PC-3 (cell line): ENCODE measurements around the gene KCNN4. TPM values are rescaled to one million over a fixed set of nuclear protein-coding genes. Genes with fewer than 3 reads are reported as not detected.

Source experiments
- ATAC-seq: fragments of 200-7000 bp; cut with Tn5 transposase; 2 replicates; pipeline ENCODE4 v1.9.1; 2020; ENCODE audit warnings: mild to moderate bottlenecking, moderate library complexity
- BruUV-seq: library from RNA; stranded (reverse); fragments of 400-500 nt; replicated peaks from 2 replicates; lab custom pipeline; 2021; lab: Mats Ljungman, UMichigan
- CTCF ChIA-PET: fragments of 300-600 bp; sonication (Branson Sonifier 250); formaldehyde crosslinking; loops from one replicate; lab custom pipeline; 2022; ENCODE audit warnings: antibody characterized with exemption; lab: Charles Lee
- POLR2A ChIA-PET: fragments of 300-600 bp; sonication (Branson Sonifier 250); formaldehyde crosslinking; loops from one replicate; lab custom pipeline; 2022; ENCODE audit warnings: antibody characterized with exemption; ENCODE audit not compliant: unreplicated experiment; lab: Charles Lee
- DNase-seq: peaks from one replicate; pipeline ENCODE4 v3.0.0-alpha.2; 2015
- H2AFZ ChIP-seq: fragments of 300-600 bp; sonication (generic); 2 replicates; pipeline ENCODE4 v1.6.0; 2016; ENCODE audit warnings: antibody characterized with exemption, low read length
- H3F3A ChIP-seq: fragments of 300-600 bp; sonication (generic); one replicate; pipeline ENCODE4 v1.6.0; 2017; ENCODE audit warnings: antibody characterized with exemption, low read length, control low read depth, mild to moderate bottlenecking; ENCODE audit not compliant: unreplicated experiment
- H3K27ac ChIP-seq: fragments of 300-600 bp; sonication (generic); 2 replicates; pipeline ENCODE4 v1.5.1; 2016; ENCODE audit warnings: mild to moderate bottlenecking, low read length
- H3K27me3 ChIP-seq: fragments of 300-600 bp; sonication (generic); 2 replicates; pipeline ENCODE4 v1.6.1; 2016; ENCODE audit warnings: low read length, mixed read lengths
- H3K36me3 ChIP-seq: fragments of 300-600 bp; sonication (generic); 2 replicates; pipeline ENCODE4 v1.6.1; 2016; ENCODE audit warnings: low read depth, mixed run types, low read length, mixed read lengths
- H3K4me1 ChIP-seq: fragments of 300-600 bp; sonication (generic); 2 replicates; pipeline ENCODE4 v1.5.1; 2016; ENCODE audit warnings: low read length; ENCODE audit not compliant: insufficient read depth
- H3K4me2 ChIP-seq: fragments of 300-600 bp; sonication (generic); 2 replicates; pipeline ENCODE4 v1.6.0; 2016; ENCODE audit warnings: low read length
- H3K4me3 ChIP-seq: fragments of 300-600 bp; sonication (generic); 2 replicates; pipeline ENCODE4 v1.5.1; 2016; ENCODE audit warnings: mild to moderate bottlenecking, low read length, mixed read lengths
- H3K79me2 ChIP-seq: fragments of 300-600 bp; sonication (generic); 2 replicates; pipeline ENCODE4 v1.6.1; 2017; ENCODE audit warnings: low read length, mixed read lengths
- H3K9ac ChIP-seq: fragments of 300-600 bp; sonication (generic); 2 replicates; pipeline ENCODE4 v1.6.0; 2016; ENCODE audit warnings: mild to moderate bottlenecking, low read length
- H3K9me2 ChIP-seq: fragments of 300-600 bp; sonication (generic); replicated peaks from 2 replicates; pipeline ENCODE4 v1.6.1; 2016; ENCODE audit warnings: mixed run types, low read length, mixed read lengths
- H3K9me3 ChIP-seq: fragments of 300-600 bp; sonication (generic); 2 replicates; pipeline ENCODE4 v1.6.1; 2016; ENCODE audit warnings: low read length, mixed read lengths
- H4K20me1 ChIP-seq: fragments of 300-600 bp; sonication (generic); 2 replicates; pipeline ENCODE4 v1.6.1; 2016; ENCODE audit warnings: low read length, mixed read lengths
- CTCF ChIP-seq: fragments of 300-600 bp; sonication (generic); conservative IDR thresholded peaks from 2 replicates; pipeline ENCODE4 v1.5.1; 2017; ENCODE audit warnings: antibody characterized with exemption, low read depth, mild to moderate bottlenecking, low read length
- EZH2 ChIP-seq: fragments of 300-600 bp; sonication (generic); IDR thresholded peaks from one replicate; pipeline ENCODE4 v1.6.1; 2017; ENCODE audit warnings: antibody characterized with exemption, mild to moderate bottlenecking, low read length; ENCODE audit not compliant: unreplicated experiment
- EZH2phosphoT487 ChIP-seq: fragments of 300-600 bp; sonication (generic); IDR thresholded peaks from 2 replicates; pipeline ENCODE4 v1.6.1; 2018; ENCODE audit warnings: mild to moderate bottlenecking, antibody characterized with exemption, low read length, borderline replicate concordance
- intact Hi-C: fragments of 100-400 bp; cut with micrococcal nuclease; formaldehyde crosslinking; loops from 2 replicates; pipeline ENCODE4 v1.9.0; 2023
- total RNA-seq: library from RNA; depleted of rRNA; stranded (reverse); fragments of >200 nt; gene quantifications from 2 replicates; pipeline ENCODE4 v1.2.3, GENCODE V29; 2014

Gene KCNN4
- total RNA-seq, 1 experiment from 2014 or later = 45.7 TPM

DNA sequence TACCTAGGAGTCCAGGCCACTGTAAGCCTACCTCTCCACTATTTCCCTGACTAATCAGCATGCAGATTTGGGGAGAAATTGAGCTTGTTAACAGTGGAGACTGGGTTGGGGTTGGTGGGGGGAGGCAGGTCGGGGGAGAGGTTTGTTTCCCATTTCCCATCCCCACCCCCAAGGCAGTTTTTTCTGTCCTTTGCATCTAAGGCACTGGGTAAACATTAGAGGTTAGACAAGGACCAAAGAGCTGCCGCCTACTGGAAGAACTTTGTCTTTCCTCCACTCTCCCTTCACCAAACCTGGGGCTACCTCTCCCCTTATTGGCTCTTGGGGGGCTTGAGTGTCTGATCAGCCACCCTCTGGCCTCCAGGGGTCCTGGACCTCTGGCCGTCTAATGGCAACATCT is 953 bp downstream of the KCNN4 start:
- DNase-seq = peak; percentile 33
- no peaks in the 10 kb centered on the region for H3K27me3 ChIP-seq
- H3K9ac ChIP-seq = peak overlapping the region; percentile 87
- H4K20me1 ChIP-seq = no peaks in the 10 kb centered on the region
- H3K9me3 ChIP-seq = no peaks in the 10 kb centered on the region
- H3K4me1 ChIP-seq = peaks cover 50% of the 10 kb centered on the region
- H3K4me3 ChIP-seq = peak overlapping the region; percentile 80
- H3F3A ChIP-seq = no peaks in the 10 kb centered on the region
- intact Hi-C loops = no loop called here
- H3K4me2 ChIP-seq = peak overlapping the region; percentile 96
- peak; percentile 45; the same call in 1 of the 2 replicates for TF ChIP-seq CTCF
- no peak for TF ChIP-seq EZH2phosphoT487
- no peak for TF ChIP-seq EZH2
- no peaks in the 10 kb centered on the region for H3K9me2 ChIP-seq
- CTCF ChIA-PET = interaction anchor here (2.2 kb wide), 1 partner anchor 11 kb away, joined by 7 read pairs; no protein-coding TSS in a partner anchor
- H3K79me2 ChIP-seq = peaks cover 47% of the 10 kb centered on the region
- ATAC-seq = no peak
- no peaks in the 10 kb centered on the region for H3K36me3 ChIP-seq
- H3K27ac ChIP-seq = peak overlapping the region; percentile 88
- POLR2A ChIA-PET = no interaction called here
- H2AFZ ChIP-seq = no peak overlapping the region
- no TSS peak for BruUV-seq

GRCh38 chr19:43779147-43779819 is 1.5 kb downstream of the KCNN4 start:
- Histone ChIP-seq H3K4me2 (peak overlapping the region; percentile 96), H4K20me1 (no peaks in the 10 kb centered on the region), H2AFZ (no peak overlapping the region), H3K4me3 (peak overlapping the region; percentile 80), H3K79me2 (peaks cover 47% of the 10 kb centered on the region), H3F3A (no peaks in the 10 kb centered on the region), H3K9me2 (no peaks in the 10 kb centered on the region), H3K36me3 (no peaks in the 10 kb centered on the region), H3K9ac (peak overlapping the region; percentile 87; the same call in 1 of the 2 replicates), H3K27me3 (no peaks in the 10 kb centered on the region), H3K9me3 (no peaks in the 10 kb centered on the region), H3K27ac (0 out of 2 replicates have a peak overlapping the region, but pooled peaks have one; percentile 0), H3K4me1 (peaks cover 45% of the 10 kb centered on the region)
- ChIA-PET CTCF (interaction anchor here (2.2 kb wide), 1 partner anchor 11 kb away, joined by 7 read pairs; no protein-coding TSS in a partner anchor), POLR2A (no interaction called here)
- TF ChIP-seq EZH2phosphoT487 (no peak), CTCF (no peak), EZH2 (no peak)
- TSS peak; percentile 23 for BruUV-seq
- intact Hi-C loops = no loop called here
- ATAC-seq (no peak), DNase-seq (no peak)

- Histone ChIP-seq H4K20me1 (no peaks in the 10 kb centered on the region), H3F3A (no peaks in the 10 kb centered on the region), H3K9ac (no peak overlapping the region), H3K36me3 (no peaks in the 10 kb centered on the region), H3K4me3 (peak overlapping the region; percentile 80; the same call in 1 of the 2 replicates), H3K27me3 (no peaks in the 10 kb centered on the region), H3K4me2 (0 out of 2 replicates have a peak overlapping the region, but pooled peaks have one; percentile 96), H2AFZ (no peak overlapping the region), H3K27ac (no peak overlapping the region), H3K9me2 (no peaks in the 10 kb centered on the region), H3K4me1 (peaks cover 39% of the 10 kb centered on the region), H3K79me2 (peaks cover 47% of the 10 kb centered on the region), H3K9me3 (no peaks in the 10 kb centered on the region)
- no peak for ATAC-seq
- DNase-seq = no peak
- ChIA-PET CTCF (no interaction called here), POLR2A (no interaction called here)
- BruUV-seq = no TSS peak
- no peak for TF ChIP-seq EZH2phosphoT487
- TF ChIP-seq CTCF = no peak
- TF ChIP-seq EZH2 = no peak
- intact Hi-C loops = no loop called here
These were observed 2.1 kb downstream of the KCNN4 start for GRCh38 chr19:43778651-43779050.
